Gastrocnemius medialis (tissue), 4 donors: ENCODE data around the gene CDKL4.

ENCODE experiments used
- CTCF ChIP-seq, 5 experiments: fragments of 450-650 bp in 3 of 5; fragments of 200-600 bp in 2 of 5; sonication (generic) in 2 of 5; IDR thresholded peaks in 4 of 5; conservative IDR thresholded peaks in 1 of 5; 1 replicate in 4 of 5; 2 replicates in 1 of 5; pipeline ENCODE4 v1.5.1; 2016 to 2019; ENCODE audit warnings: antibody characterized with exemption in 5 of 5, mild to moderate bottlenecking in 3 of 5, moderate library complexity in 3 of 5
- POLR2A ChIP-seq, 2 donors: fragments of 450-650 bp; IDR thresholded peaks; one replicate each; pipeline ENCODE4 v1.6.1; 2017; ENCODE audit warnings: antibody characterized with exemption in 2 of 2, mild to moderate bottlenecking in 2 of 2, moderate library complexity in 2 of 2

- TF ChIP-seq POLR2A (IDR thresholded peaks at IDR 0.05) (no peak), CTCF (IDR thresholded peaks at IDR 0.05 in 4 of 5, conservative IDR thresholded peaks at IDR 0.05 in 1 of 5) (no peak)
Measured at GRCh38 chr2:39156846-39157245, 86.9 kb downstream of the CDKL4 start.
